ENCODE data around the gene LAX1.

DNA sequence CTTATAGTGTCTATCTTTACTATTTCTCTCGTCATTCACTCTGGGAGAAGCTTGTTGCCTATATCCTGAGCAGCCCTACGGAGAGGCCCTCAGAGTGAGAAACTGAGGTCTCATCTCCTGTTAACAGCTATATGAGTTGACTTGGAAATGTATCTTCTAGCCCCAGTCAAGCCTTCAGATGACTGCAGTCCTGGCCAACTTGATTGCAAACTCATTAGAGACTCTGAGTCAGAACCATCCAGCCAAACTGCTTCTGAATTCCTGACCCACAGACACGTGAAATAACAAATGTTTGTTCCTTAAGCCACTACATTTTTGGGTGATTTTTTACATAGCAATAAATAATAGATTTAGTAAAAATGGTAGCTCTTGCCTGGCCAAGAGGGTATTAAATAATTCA lies 26.5 kb downstream of the LAX1 start:
- TF ChIP-seq POLR2A (IDR thresholded peaks at IDR 0.05), result no peak
- TF ChIP-seq, protein P1, sequence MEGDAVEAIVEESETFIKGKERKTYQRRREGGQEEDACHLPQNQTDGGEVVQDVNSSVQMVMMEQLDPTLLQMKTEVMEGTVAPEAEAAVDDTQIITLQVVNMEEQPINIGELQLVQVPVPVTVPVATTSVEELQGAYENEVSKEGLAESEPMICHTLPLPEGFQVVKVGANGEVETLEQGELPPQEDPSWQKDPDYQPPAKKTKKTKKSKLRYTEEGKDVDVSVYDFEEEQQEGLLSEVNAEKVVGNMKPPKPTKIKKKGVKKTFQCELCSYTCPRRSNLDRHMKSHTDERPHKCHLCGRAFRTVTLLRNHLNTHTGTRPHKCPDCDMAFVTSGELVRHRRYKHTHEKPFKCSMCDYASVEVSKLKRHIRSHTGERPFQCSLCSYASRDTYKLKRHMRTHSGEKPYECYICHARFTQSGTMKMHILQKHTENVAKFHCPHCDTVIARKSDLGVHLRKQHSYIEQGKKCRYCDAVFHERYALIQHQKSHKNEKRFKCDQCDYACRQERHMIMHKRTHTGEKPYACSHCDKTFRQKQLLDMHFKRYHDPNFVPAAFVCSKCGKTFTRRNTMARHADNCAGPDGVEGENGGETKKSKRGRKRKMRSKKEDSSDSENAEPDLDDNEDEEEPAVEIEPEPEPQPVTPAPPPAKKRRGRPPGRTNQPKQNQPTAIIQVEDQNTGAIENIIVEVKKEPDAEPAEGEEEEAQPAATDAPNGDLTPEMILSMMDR (IDR thresholded peaks at IDR 0.05), result no peak
